ENCODE results near the gene EPHA10. TPM values are rescaled to one million over a fixed set of nuclear protein-coding genes. Genes with fewer than 3 reads are reported as not detected.
"Not testable (repeated sequence)": the region's sequence is repeated elsewhere in the genome, so short reads cannot be mapped to it uniquely, and the experiment has no call there.

Gene EPHA10
- total and polyA plus RNA-seq, 7 donors: 0.05 TPM; not detected in 6

- no peak for DNase-seq
- no peak for TF ChIP-seq CTCF (IDR thresholded peaks at IDR 0.05)
- 72 to 75% (median 73%) methylated on average over 4 of the region's 4 CpGs for WGBS, 3 donors
- H3K27ac ChIP-seq: no peak overlapping the region
- no peaks in the 10 kb centered on the region for H3K27me3 ChIP-seq (ENCODE audit: insufficient read depth in 3 of 3, low read length in 2 of 3)
- no peaks in the 10 kb centered on the region for H3K9me3 ChIP-seq
- intact Hi-C loops (cut with DNase I): no loop called here
- no peak for ATAC-seq
- no peaks in the 10 kb centered on the region for H3K4me1 ChIP-seq
- H3K36me3 ChIP-seq (ENCODE audit: insufficient read depth in 1 of 2, low read depth in 1 of 2): no peaks in the 10 kb centered on the region
- H3K4me3 ChIP-seq: no peak overlapping the region
Observed at GRCh38 chr1:37776946-37777516, 12.1 kb upstream of the EPHA10 start.

GRCh38 chr1:37771440-37771839 lies 6.5 kb upstream of the EPHA10 start:
- intact Hi-C loops (cut with DNase I); ATAC-seq: not testable (repeated sequence)

GRCh38 chr1:37767488-37767887 lies 2.6 kb upstream of the EPHA10 start:
- 10 to 24% (median 11%) methylated on average over 2 of the region's 2 CpGs for WGBS, 3 donors
- Histone ChIP-seq H3K27ac (no peak overlapping the region), H3K36me3 (ENCODE audit: insufficient read depth in 1 of 2, low read depth in 1 of 2) (no peaks in the 10 kb centered on the region), H3K4me1 (no peaks in the 10 kb centered on the region), H3K27me3 (ENCODE audit: insufficient read depth in 3 of 3, low read length in 2 of 3) (peaks cover 2 to 65% (median 25%) of the 10 kb centered on the region in 3 donors), H3K4me3 (no peak overlapping the region), H3K9me3 (no peaks in the 10 kb centered on the region)
- no peak for DNase-seq
- no peak for ATAC-seq
- intact Hi-C loops (cut with DNase I): no loop called here
- TF ChIP-seq CTCF (IDR thresholded peaks at IDR 0.05): no peak

More at GRCh38 chr1:37771440-37771839, 6.5 kb upstream of the EPHA10 start:
- not testable (repeated sequence) for H3K4me3 ChIP-seq; H3K9me3 ChIP-seq; H3K4me1 ChIP-seq; H3K27ac ChIP-seq; DNase-seq; H3K36me3 ChIP-seq (ENCODE audit: insufficient read depth in 1 of 2, low read depth in 1 of 2)
- peaks cover 2 to 29% (median 2%) of the 10 kb centered on the region in 3 donors for H3K27me3 ChIP-seq (ENCODE audit: insufficient read depth in 3 of 3, low read length in 2 of 3)

GRCh38 chr1:37765916-37766664 lies 1.2 kb upstream of the EPHA10 start:
- Histone ChIP-seq H3K27me3 (ENCODE audit: insufficient read depth in 3 of 3, low read length in 2 of 3) (peaks cover 2 to 77% (median 33%) of the 10 kb centered on the region in 3 donors), H3K36me3 (ENCODE audit: insufficient read depth in 1 of 2, low read depth in 1 of 2) (no peaks in the 10 kb centered on the region), H3K27ac (no peak overlapping the region), H3K9me3 (no peaks in the 10 kb centered on the region), H3K4me1 (no peaks in the 10 kb centered on the region), H3K4me3 (no peak overlapping the region)
- WGBS, 3 donors: 4 to 8% (median 6%) methylated on average over 27 of the region's 27 CpGs
- ATAC-seq: no peak
- intact Hi-C loops (cut with DNase I): no loop called here
- no peak for TF ChIP-seq CTCF (IDR thresholded peaks at IDR 0.05)
- no peak for DNase-seq

GRCh38 chr1:37764414-37764825 lies 500 bp downstream of the EPHA10 start:
- 2 to 3% (median 2%) methylated on average over 29 of the region's 29 CpGs for WGBS, 3 donors
- peaks cover 4 to 78% (median 32%) of the 10 kb centered on the region in 3 donors for H3K27me3 ChIP-seq (ENCODE audit: insufficient read depth in 3 of 3, low read length in 2 of 3)
- no peaks in the 10 kb centered on the region for H3K4me1 ChIP-seq
- no peak overlapping the region for H3K27ac ChIP-seq
- no peak for DNase-seq
- H3K9me3 ChIP-seq: no peaks in the 10 kb centered on the region
- intact Hi-C loops (cut with DNase I): no loop called here
- H3K4me3 ChIP-seq: no peak overlapping the region
- TF ChIP-seq CTCF (IDR thresholded peaks at IDR 0.05): no peak
- ATAC-seq: no peak
- no peaks in the 10 kb centered on the region for H3K36me3 ChIP-seq (ENCODE audit: insufficient read depth in 1 of 2, low read depth in 1 of 2)

Data from psoas muscle (tissue), 8 donors.